GM18502 (cell line): ENCODE results near the gene ZFP91.
"Not testable (repeated sequence)": the region's sequence is repeated elsewhere in the genome, so short reads cannot be mapped to it uniquely, and the experiment has no call there.

Source experiments
- ATAC-seq: cut with Tn5 transposase; IDR thresholded peaks from one replicate; pipeline ENCODE4 v1.9.1; 2021; ENCODE audit warnings: mild to moderate bottlenecking; ENCODE audit not compliant: unreplicated experiment, poor library complexity

The ZFP91 gene

GRCh38 chr11:58578635-58579191, at the start of gene ZFP91:
Gene ZFP91, plus strand, starts transcription at chr11:58579063. Its CDS starts 219 bp downstream, at chr11:58579282.
- peak; percentile 38 for ATAC-seq

DNA sequence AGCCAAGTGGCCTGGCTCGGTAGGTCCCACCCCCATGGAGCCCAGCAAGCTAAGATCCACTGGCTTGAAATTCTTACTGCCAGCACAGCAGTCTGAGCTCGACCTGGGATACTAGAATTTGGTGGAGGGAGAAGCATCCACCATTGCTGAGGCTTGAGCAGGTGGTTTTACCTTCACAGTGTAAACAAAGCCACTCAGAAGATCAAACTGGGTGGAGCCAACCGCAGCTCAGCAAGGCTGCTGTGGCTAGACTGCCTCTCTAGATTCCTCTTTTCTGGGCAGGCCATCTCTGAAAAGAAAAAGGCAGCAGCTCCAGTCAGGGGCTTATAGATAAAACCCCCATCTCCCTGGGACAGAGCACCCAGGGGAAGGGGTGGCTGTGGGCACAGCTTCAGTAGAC, 48.6 kb upstream of the ZFP91 start:
- ATAC-seq = no peak

DNA sequence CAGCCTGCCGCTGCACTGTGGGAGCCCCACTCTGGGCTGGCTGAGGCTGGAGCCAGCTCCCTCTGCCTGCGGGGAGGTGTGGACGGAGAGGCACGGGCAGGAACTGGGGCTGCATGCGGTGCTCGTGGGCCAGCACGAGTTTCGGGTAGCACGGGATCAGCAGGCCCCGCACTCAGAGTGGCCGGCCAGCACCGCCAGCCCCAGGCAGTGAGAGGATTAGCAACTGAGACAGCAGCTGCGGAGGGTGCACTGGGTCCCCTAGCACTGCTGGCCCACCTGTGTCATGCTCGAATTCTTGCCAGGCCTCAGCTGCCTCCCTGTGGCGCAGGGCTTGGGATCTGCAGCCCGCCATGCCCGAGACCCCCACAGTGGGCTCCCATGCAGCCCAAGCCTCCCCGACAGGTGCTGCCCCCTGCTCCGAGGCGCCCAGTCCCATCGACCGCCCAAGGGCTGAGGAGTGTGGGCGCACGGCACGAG, 47.0 kb upstream of the ZFP91 start:
- no peak for ATAC-seq

- ATAC-seq = no peak
These were observed 32.0 kb upstream of the ZFP91 start for GRCh38 chr11:58546841-58547240.

DNA sequence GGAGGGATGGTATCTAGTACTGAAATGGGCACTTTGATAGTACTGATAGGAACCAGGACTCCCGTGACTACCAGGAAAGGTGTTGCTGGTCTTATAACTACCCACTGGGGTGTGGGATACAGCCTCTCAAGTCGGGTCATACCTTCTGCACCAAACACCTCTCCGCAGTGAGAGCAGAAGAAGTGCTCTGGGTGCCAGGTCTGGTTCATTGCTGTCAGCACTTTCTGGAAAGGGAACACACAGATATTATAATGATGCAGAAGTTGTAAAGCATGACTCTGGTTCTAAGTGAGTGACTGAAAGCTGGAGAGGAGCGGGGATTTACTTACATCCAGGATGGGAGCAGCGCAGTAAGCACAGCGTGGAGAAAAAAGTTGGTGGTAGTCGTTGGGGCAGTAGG, 29.2 kb upstream of the ZFP91 start:
- ATAC-seq = no peak

DNA sequence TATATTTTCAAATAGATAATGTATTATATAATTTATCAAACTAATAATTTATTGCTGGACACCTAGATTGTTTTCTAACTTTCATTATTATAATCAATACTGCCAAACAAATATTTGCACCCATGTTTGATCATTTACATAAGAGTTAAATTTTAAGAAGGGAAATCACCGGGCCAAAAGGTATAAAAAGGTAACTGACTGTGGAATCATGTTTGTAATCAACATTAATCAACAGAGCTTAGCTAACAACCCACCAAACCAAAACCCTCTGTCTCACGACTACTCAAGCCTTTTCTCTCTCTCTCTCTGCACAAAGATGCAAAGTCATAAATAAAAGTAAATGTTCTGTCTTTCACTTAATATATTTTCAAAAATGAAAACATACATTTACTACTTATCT, 18.0 kb upstream of the ZFP91 start:
- ATAC-seq = no peak

DNA sequence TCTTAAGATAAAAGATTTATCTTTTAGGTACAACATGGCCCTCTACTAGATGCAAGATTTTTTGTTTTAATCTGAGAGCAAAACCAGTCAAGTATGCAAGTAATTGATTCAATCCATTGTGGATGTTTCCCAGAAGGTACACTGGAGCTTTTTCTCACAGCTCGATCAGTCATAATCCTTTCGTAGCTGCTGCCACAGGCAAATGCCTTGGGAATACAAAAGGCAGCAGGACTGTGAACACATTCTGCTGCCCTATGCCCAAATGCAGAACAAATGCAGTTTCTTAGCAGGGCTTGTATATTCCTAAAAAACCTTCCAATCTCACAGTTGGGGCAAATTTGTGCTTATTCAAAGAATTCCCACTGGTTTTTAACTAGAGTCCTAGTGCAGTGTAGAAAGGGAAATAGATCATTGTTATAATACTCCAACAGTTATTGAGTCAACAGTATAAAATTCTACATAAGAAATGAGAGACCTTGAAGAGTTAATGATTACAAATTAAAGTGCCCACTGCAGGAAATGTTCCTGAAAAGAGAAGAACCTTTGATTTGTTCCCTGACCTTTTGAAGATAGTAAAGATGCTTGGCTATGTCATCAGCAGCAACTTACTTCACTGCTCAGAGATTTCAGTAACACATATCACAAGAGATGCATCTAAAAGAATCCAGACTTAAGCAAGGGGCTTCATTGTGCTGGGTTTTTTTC, 17.3 kb upstream of the ZFP91 start:
- ATAC-seq = no peak

GRCh38 chr11:58562375-58562800, 16.5 kb upstream of the ZFP91 start:
- peak; percentile 79 for ATAC-seq

GRCh38 chr11:58564231-58564630, 14.6 kb upstream of the ZFP91 start:
- ATAC-seq = no peak

DNA sequence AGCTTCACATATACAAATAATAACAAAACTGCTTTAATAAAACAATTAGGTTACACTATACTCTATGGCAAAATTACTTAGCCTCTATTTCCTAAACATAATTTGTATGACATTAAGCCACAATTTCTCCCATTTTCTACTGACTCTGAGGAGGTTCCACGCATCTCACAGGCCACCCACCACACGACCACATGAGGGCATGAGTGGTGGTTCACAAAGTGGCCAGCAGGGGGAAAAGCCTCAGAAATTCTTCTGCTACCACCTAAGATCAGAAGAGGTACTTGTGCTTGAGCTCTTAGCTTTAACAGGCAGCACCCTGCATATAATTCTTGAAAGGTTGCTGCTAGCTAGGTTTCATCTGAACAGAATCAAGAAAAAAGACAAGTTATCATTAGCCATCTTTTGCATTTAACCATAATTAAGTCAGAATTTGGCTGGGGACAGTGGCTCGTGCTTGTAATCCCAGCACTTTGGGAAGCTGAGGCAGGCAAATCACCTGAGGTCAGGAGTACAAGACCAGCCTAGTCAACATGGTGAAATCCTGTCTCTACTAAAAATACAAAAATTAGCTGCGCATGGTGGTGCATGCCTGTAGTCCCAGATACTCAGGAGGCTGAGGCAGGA, 10.9 kb upstream of the ZFP91 start:
- ATAC-seq = peak; percentile 95

DNA sequence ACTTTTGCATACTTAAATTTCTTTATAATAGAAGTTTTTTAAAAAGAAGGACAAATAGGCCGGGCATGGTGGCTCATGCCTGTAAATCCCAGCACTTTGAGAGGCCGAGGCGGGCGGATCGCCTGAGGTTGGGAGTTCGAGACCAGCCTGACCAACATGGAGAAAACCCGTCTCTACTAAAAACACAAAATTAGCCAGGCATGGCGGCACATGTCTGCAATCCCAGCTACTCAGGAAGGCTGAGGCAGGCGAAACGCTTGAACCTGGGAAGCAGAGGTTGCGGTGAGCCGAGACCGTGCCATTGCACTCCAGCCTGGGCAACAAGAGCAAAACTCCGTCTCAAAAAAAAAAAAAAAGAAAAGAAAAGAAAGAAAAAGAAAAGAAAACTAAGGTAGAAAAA, 6.0 kb upstream of the ZFP91 start:
- not testable (repeated sequence) for ATAC-seq

GRCh38 chr11:58573451-58574104, 5.3 kb upstream of the ZFP91 start:
- peak; percentile 38 for ATAC-seq

GRCh38 chr11:58574881-58575280, 4.0 kb upstream of the ZFP91 start:
- no peak for ATAC-seq

DNA sequence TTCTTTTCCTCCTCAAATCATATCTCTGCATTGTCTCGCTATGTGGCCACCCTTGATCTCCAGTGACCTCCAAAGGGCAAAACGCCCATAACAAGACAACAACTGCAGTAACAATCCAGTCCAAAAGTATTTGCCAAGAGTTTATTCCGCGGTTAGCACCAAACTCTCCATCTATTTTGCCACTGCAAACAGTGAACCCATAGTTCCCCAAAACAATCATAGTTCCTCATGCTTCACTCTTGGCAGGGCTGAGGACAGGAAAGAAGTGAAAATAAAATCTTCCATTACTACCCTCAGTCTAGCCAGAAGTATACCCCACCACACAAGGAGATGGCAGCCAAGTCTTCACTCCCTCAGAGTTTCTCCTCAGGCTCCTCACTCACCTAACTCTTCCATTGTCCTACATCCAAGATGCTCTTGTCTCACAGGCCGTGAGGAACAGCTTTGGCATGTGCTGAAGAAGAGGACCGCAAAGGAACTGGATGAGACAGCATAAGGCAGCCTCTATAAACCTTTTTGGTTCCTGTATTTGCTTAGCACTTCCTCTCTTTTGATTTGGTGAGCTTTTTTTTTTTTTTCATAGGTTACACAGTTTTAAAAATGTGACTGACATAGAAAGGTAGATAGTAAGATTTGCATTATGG, 3.4 kb upstream of the ZFP91 start, which contains the start of gene LPXN:
LPXN (minus strand) TSS at position 480 of the 644 bp plus-strand sequence; CDS start at position 396, 84 bp downstream.
- no peak for ATAC-seq

DNA sequence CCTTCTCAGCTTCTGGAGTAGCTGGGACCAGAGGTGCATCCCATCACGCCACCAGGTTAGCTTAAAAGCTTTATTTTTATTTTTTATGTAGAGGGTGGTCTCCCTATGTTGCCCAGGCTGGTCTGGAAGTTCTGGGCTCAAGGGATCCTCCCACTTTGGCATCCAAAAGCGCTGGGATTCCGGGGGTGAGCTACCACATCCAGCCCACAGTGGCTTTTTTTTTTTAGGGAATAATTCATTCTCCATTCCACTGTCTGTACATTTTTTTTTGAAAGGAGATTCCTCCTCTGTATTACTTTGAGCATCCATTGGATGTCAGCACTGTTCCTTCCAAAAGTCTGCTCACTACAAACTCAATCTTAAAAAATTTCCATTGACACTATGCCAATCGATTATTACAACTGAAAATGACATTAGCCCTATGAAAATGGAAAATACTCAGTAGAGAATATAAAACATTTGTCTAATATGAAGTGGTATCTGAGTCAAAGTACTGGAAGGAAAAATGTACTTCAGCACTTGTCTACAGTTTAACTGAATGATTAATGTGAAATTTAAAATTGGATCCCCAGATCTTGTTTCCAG, 1.9 kb upstream of the ZFP91 start:
- no peak for ATAC-seq

DNA sequence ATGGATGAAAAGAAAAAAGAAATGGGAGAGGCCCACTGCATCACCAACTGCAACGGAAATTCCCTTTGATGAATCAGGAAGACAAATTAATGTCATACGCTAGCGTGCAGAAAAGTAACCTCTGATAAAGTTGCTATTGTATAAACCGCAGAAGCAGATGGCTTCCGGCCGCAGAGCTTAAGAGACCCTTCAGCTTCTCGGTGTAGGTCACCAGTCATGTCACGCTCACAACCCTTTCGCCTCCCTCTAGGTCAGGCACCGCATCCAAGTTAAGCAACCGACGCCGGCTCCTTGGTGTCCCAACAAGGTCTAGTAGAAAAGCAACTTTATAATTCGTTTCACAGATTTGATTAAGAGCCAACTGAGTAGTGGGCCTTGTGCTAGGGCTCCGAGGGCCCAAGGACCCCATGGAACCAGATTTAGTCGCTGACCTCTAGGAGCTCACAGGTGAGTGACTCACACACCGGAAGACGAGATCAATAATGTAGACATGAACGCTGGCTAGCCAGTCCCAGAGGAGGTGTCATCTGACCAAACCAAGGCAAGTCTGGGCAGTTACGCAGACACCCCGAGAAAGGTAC, 1.2 kb upstream of the ZFP91 start:
- ATAC-seq = peak; percentile 46

GRCh38 chr11:58578136-58578634, 678 bp upstream of the ZFP91 start:
- ATAC-seq = no peak

DNA sequence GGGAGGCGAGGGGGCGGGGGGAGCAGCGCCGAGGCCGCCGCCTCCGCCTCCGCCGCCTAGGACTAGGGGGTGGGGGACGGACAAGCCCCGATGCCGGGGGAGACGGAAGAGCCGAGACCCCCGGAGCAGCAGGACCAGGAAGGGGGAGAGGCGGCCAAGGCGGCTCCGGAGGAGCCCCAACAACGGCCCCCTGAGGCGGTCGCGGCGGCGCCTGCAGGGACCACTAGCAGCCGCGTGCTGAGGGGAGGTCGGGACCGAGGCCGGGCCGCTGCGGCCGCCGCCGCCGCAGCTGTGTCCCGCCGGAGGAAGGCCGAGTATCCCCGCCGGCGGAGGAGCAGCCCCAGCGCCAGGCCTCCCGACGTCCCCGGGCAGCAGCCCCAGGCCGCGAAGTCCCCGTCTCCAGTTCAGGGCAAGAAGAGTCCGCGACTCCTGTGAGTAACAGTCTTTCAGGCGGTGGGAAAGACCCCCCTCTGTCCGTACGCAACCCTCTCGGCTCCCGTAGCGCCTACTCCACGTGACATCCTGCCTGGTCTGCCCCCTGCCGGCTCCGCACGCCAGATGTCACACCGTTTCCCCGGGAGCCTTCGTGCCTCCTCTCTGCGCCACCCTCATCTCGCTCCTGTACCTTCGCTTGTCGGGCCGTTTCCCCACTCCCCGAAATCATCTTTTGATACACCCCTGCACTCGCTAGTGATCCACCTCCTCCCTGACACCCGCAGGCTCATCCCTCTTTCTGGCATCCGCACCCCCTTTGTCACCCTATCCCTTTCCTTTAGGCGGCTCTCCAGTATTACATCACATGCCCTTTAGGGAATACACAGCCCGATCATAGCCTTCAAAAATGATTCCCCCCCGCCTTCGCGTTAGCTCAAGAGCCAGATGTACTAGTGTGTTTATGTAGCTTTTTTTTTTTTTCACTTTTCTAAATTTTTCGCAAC, 598 bp downstream of the ZFP91 start:
- peak; percentile 52 for ATAC-seq
